HFFc6 (cell line): ENCODE measurements around the gene GAB2. TPM values are rescaled to one million over a fixed set of nuclear protein-coding genes. Genes with fewer than 3 reads are reported as not detected.

Source experiments
- DNase-seq: peaks from one replicate; pipeline ENCODE4 v3.0.0-alpha.2; 2018
- H3K27ac Mint-ChIP-seq: 2 replicates; pipeline ENCODE4 v1.8.0; 2020; ENCODE audit warnings: mild to moderate bottlenecking, mixed read lengths
- H3K27me3 Mint-ChIP-seq: 2 replicates; pipeline ENCODE4 v1.8.0; 2021; ENCODE audit warnings: mild to moderate bottlenecking, moderate library complexity, mixed read lengths; ENCODE audit not compliant: insufficient read depth
- H3K36me3 Mint-ChIP-seq: 2 replicates; pipeline ENCODE4 v1.8.0; 2021; ENCODE audit warnings: low read depth, mixed read lengths
- H3K4me1 Mint-ChIP-seq: 2 replicates; pipeline ENCODE4 v1.8.0; 2020; ENCODE audit warnings: low read depth, mixed read lengths
- H3K4me3 Mint-ChIP-seq: 2 replicates; pipeline ENCODE4 v1.8.0; 2020; ENCODE audit warnings: mild to moderate bottlenecking, moderate library complexity, mixed read lengths
- H3K9me3 Mint-ChIP-seq: 2 replicates; pipeline ENCODE4 v1.8.0; 2020; ENCODE audit warnings: mild to moderate bottlenecking, mixed read lengths
- total RNA-seq, 6 experiments: library from RNA; stranded (reverse); fragmentation: NEBNext Ultra II Directional; extraction: Animal tissue kit (Norgen Biotek cat#: 25700); gene quantifications; 2 replicates in 1 of 6; 3 replicates in 5 of 6; pipeline ENCODE4 v1.2.3, GENCODE V29; 2021
- TF ChIP-seq, protein P1 (sequence below): fragments of 200-600 bp; sonication (generic); IDR thresholded peaks from 2 replicates; pipeline ENCODE4 v1.5.0; 2021; ENCODE audit warnings: antibody characterized with exemption, mild to moderate bottlenecking

Gene GAB2
- total RNA-seq, 6 experiments from 2014 or later, result 8.4 to 12.1 (median 9.9) TPM

GRCh38 chr11:78416285-78417174 lies 1.1 kb downstream of the GAB2 start:
- peak; percentile 88 for DNase-seq
- H3K4me1 Mint-ChIP-seq, result peaks cover 54% of the 10 kb centered on the region
- H3K4me3 Mint-ChIP-seq, result peak overlapping the region; percentile 85
- peak overlapping the region; percentile 91 for H3K27ac Mint-ChIP-seq
- H3K36me3 Mint-ChIP-seq, result no peaks in the 10 kb centered on the region
- no peaks in the 10 kb centered on the region for H3K9me3 Mint-ChIP-seq
- H3K27me3 Mint-ChIP-seq, result no peaks in the 10 kb centered on the region; the same call in none of the 2 replicates
- TF ChIP-seq, protein P1, sequence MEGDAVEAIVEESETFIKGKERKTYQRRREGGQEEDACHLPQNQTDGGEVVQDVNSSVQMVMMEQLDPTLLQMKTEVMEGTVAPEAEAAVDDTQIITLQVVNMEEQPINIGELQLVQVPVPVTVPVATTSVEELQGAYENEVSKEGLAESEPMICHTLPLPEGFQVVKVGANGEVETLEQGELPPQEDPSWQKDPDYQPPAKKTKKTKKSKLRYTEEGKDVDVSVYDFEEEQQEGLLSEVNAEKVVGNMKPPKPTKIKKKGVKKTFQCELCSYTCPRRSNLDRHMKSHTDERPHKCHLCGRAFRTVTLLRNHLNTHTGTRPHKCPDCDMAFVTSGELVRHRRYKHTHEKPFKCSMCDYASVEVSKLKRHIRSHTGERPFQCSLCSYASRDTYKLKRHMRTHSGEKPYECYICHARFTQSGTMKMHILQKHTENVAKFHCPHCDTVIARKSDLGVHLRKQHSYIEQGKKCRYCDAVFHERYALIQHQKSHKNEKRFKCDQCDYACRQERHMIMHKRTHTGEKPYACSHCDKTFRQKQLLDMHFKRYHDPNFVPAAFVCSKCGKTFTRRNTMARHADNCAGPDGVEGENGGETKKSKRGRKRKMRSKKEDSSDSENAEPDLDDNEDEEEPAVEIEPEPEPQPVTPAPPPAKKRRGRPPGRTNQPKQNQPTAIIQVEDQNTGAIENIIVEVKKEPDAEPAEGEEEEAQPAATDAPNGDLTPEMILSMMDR, result peak; percentile 77

DNA sequence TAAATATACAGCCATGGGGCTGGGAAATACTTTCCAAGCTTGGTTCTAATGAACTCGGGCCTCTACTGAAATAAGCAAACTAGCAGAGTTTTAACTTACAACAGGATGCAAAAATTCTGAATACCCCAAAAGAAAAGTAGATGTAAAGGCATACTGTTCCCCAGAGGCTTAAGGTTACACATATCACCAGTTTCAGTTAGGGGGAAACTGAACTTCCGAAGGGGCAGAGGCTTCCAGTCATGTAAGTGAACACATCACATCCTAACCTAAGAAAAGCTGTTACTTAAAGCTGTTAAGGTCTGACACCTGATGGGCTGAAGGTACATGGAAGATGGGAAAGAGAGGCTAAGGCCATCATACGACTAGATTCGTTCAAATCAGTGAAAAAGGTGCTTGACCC lies 2.3 kb downstream of the GAB2 start:
- H3K4me1 Mint-ChIP-seq, result peaks cover 45% of the 10 kb centered on the region
- TF ChIP-seq, protein P1, result no peak
- H3K36me3 Mint-ChIP-seq, result peaks cover under 1% of the 10 kb centered on the region; the same call in 1 of the 2 replicates
- H3K4me3 Mint-ChIP-seq, result no peak overlapping the region
- H3K27me3 Mint-ChIP-seq, result no peaks in the 10 kb centered on the region; the same call in none of the 2 replicates
- peak overlapping the region; percentile 57 for H3K27ac Mint-ChIP-seq
- DNase-seq, result no peak
- H3K9me3 Mint-ChIP-seq, result no peaks in the 10 kb centered on the region

GRCh38 chr11:78414321-78415051 lies 3.1 kb downstream of the GAB2 start:
- Mint-ChIP-seq H3K4me3 (no peak overlapping the region), H3K9me3 (peaks cover 7% of the 10 kb centered on the region), H3K36me3 (peaks cover 8% of the 10 kb centered on the region), H3K27me3 (no peaks in the 10 kb centered on the region; the same call in none of the 2 replicates), H3K4me1 (peaks cover 36% of the 10 kb centered on the region), H3K27ac (no peak overlapping the region)
- peak; percentile 19 for DNase-seq
- TF ChIP-seq, protein P1, result peak; percentile 90

DNA sequence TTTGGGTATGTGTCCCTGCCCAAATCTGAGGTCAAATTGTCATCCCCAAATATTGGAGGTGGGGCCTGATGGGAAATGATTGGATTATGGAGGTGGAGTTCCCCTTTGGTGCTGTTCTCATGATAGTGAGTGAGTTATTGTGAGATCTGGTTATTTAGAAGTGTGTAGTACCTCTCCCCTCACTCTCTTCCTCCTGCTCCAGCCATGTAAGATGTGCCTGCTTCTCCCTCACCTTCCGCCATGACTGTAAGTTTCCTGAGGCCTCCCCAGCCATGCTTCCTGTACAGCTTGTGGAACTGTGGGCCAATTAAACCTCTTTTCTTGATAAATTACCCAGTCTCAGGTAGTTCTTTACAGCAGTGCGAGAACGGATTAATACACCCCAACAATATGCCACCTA lies 9.0 kb downstream of the GAB2 start:
- Mint-ChIP-seq H3K27ac (no peak overlapping the region; the same call in 1 of the 2 replicates), H3K36me3 (peaks cover 36% of the 10 kb centered on the region), H3K4me3 (no peak overlapping the region)

GRCh38 chr11:78406568-78407196 lies 10.9 kb downstream of the GAB2 start:
- Mint-ChIP-seq H3K27ac (no peak overlapping the region), H3K4me1 (peaks cover 18% of the 10 kb centered on the region)
- no peak for DNase-seq

More for the DNA sequence above, 9.0 kb downstream of the GAB2 start:
- DNase-seq, result no peak
- H3K27me3 Mint-ChIP-seq, result peaks cover 2% of the 10 kb centered on the region
- peaks cover 14% of the 10 kb centered on the region for H3K9me3 Mint-ChIP-seq
- H3K4me1 Mint-ChIP-seq, result peaks cover 23% of the 10 kb centered on the region
- TF ChIP-seq, protein P1, result no peak

More at GRCh38 chr11:78406568-78407196, 10.9 kb downstream of the GAB2 start:
- Mint-ChIP-seq H3K27me3 (peaks cover 2% of the 10 kb centered on the region; the same call in 1 of the 2 replicates), H3K4me3 (no peak overlapping the region), H3K36me3 (peaks cover 36% of the 10 kb centered on the region), H3K9me3 (peaks cover 14% of the 10 kb centered on the region)
- TF ChIP-seq, protein P1, result no peak
